Activated naive CD8-positive, alpha-beta T cell treated with anti-CD3 and anti-CD28 coated beads, Interleukin-2, amount 10 ng/mL, durations not matched to agents 7 days and 5 days (primary cell): ENCODE measurements around the gene ELOB. TPM values are rescaled to one million over a fixed set of nuclear protein-coding genes. Genes with fewer than 3 reads are reported as not detected.
A peak's percentile ranks its signal among the peaks of the same experiment; 100 is the strongest.

Source experiments
- ATAC-seq: fragments of 150-1000 bp; cut with Tn5 transposase; one replicate; pipeline ENCODE4 v1.10.0; 2021; ENCODE audit warnings: low read depth, moderate library complexity
- POLR2A ChIA-PET: fragments of 350-600 bp; sonication (Branson Sonifier 250); formaldehyde crosslinking; loops from one replicate; lab custom pipeline; 2021; ENCODE audit warnings: antibody characterized with exemption; lab: Charles Lee
- DNase-seq: peaks from one replicate; pipeline ENCODE4 v3.0.0; 2021
- H3K27ac Mint-ChIP-seq: one replicate; pipeline ENCODE4 v1.8.0; 2022; ENCODE audit warnings: mild to moderate bottlenecking, mixed read lengths
- H3K27me3 Mint-ChIP-seq: one replicate; pipeline ENCODE4 v1.8.0; 2022; ENCODE audit warnings: mild to moderate bottlenecking, moderate library complexity, mixed read lengths
- H3K36me3 Mint-ChIP-seq: one replicate; pipeline ENCODE4 v1.8.0; 2021; ENCODE audit warnings: mild to moderate bottlenecking, mixed read lengths
- H3K4me1 Mint-ChIP-seq: one replicate; pipeline ENCODE4 v1.8.0; 2021; ENCODE audit warnings: mixed read lengths
- H3K4me3 Mint-ChIP-seq: one replicate; pipeline ENCODE4 v1.8.0; 2022; ENCODE audit warnings: mild to moderate bottlenecking, moderate library complexity, mixed read lengths
- H3K9me3 Mint-ChIP-seq: one replicate; pipeline ENCODE4 v1.8.0; 2021; ENCODE audit warnings: mixed read lengths
- total RNA-seq, 2 experiments: library from RNA; stranded (reverse); gene quantifications; one replicate each; pipeline ENCODE4 v1.2.3, GENCODE V29; 2021

ELOB gene
- total RNA-seq, 2 experiments from 2014 or later: 205 to 210 TPM

DNA sequence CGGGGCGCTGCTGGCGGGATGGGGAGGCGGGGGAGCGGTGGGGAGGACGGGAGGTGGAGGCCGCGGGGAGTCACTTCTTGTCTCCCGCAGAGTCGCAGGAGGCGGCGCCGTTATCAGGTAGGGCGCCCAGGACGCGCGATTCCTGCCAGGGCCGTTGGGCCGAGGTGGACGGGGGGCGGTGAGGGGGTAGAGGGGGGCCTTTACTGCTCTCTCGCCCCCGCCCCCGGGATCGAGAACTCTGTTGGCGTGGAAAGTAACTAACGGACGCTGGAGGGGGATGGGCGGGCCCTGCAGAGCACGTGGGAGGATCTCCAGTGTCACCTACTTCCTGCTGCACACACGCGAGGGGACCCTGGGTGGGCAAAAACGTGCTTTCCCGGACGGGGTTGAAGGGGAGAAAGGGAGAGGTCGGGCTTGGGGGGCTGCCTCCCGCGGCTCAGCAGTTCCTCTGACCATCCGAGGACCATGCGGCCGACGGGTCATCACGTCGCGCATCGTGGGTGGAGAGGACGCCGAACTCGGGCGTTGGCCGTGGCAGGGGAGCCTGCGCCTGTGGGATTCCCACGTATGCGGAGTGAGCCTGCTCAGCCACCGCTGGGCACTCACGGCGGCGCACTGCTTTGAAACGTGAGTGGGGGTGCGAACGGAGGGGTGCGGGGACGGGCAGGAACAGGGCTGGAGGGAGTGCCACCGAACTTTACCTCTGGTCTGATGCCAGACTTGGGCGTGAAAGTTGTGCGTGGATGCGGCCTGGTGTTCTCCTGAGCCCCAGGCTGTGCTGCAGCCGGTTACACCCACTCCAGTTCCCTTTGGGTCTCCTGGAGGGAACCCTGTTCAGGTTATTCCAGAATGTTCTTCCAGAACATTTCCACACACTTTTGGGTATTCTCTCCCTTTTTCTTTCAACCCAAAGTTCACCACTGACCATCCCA, 40.5 kb upstream of the ELOB start:
- H3K36me3 Mint-ChIP-seq: no peaks in the 10 kb centered on the region
- POLR2A ChIA-PET: no interaction called here
- peaks cover 3% of the 10 kb centered on the region for H3K27me3 Mint-ChIP-seq
- H3K27ac Mint-ChIP-seq: peak overlapping the region; percentile 64
- H3K9me3 Mint-ChIP-seq: no peaks in the 10 kb centered on the region
- DNase-seq: no peak
- no peaks in the 10 kb centered on the region for H3K4me1 Mint-ChIP-seq
- peak overlapping the region; percentile 22 for H3K4me3 Mint-ChIP-seq
- no peak for ATAC-seq

DNA sequence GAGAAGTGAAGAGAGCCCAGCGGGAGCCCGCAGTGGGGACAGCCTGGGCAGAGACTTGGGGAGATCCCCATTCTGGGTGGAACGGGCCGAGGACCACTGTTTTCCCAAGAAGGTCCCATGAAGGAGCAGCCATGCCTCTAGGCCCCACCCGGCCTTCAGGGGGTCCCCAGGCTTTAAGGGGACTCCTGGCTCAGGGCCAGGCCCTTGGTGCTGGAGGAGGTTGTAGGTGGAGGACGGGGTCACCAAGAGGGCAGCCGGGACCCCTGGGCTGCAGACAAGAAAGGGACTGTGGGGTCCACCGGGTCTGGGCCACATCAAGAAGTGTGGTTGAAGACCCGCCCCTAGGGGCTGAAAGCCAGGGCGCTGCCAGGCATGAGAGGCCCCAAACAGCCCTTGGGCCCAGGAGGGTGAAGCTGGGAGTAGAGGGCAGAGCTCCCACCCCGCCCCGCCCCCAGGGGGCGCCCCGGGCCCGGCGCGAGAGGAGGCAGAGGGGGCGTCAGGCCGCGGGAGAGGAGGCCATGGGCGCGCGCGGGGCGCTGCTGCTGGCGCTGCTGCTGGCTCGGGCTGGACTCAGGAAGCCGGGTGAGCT, 39.8 kb upstream of the ELOB start, which contains the start of gene PRSS21:
Gene PRSS21 (plus strand): TSS at position 487 of the 589 bp plus-strand sequence. CDS start 32 bp downstream, at position 519.
- Mint-ChIP-seq H3K27me3 (peaks cover 3% of the 10 kb centered on the region), H3K27ac (peak within 1 kb of the TSS; percentile 64), H3K4me3 (peak within 1 kb of the TSS; percentile 22), H3K9me3 (no peaks in the 10 kb centered on the region), H3K4me1 (no peaks in the 10 kb centered on the region), H3K36me3 (no peaks in the 10 kb centered on the region)
- POLR2A ChIA-PET: interaction anchor here (1.3 kb wide), 1 partner anchor 39 kb away, joined by 3 read pairs; no protein-coding TSS in a partner anchor
- ATAC-seq (peak; percentile 69), DNase-seq (peak; percentile 61)

DNA sequence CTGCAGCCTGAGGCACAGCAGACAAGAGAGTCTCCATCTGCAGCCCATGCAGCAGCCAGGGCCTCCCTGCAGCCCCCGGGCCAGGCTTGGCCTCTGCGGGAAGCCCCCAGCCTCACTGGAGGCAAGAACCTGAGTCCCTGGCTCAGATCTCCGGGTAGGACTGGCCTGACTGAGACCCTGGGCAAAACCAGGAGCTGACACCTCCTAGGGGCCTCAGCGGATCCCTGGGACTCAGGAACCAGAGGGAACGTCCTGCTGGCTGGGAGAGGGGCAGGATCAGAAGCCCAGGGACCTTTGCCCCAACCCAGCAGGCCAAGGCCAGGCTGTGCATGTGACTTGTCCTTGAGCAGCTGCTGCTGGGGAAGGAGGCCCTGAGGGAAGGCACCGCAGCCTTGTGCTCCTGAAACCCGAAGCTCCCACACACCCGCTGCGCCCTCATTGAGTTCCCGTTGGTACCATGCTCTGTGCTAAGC, 38.3 kb upstream of the ELOB start:
- no peak for ATAC-seq
- no peak overlapping the region for H3K27ac Mint-ChIP-seq
- no peak overlapping the region for H3K4me3 Mint-ChIP-seq
- H3K36me3 Mint-ChIP-seq: no peaks in the 10 kb centered on the region
- POLR2A ChIA-PET: interaction anchor here (1.3 kb wide), 1 partner anchor 37 kb away, joined by 3 read pairs; no protein-coding TSS in a partner anchor
- H3K4me1 Mint-ChIP-seq: no peaks in the 10 kb centered on the region
- peak; percentile 17 for DNase-seq
- H3K9me3 Mint-ChIP-seq: no peaks in the 10 kb centered on the region
- peaks cover 7% of the 10 kb centered on the region for H3K27me3 Mint-ChIP-seq

DNA sequence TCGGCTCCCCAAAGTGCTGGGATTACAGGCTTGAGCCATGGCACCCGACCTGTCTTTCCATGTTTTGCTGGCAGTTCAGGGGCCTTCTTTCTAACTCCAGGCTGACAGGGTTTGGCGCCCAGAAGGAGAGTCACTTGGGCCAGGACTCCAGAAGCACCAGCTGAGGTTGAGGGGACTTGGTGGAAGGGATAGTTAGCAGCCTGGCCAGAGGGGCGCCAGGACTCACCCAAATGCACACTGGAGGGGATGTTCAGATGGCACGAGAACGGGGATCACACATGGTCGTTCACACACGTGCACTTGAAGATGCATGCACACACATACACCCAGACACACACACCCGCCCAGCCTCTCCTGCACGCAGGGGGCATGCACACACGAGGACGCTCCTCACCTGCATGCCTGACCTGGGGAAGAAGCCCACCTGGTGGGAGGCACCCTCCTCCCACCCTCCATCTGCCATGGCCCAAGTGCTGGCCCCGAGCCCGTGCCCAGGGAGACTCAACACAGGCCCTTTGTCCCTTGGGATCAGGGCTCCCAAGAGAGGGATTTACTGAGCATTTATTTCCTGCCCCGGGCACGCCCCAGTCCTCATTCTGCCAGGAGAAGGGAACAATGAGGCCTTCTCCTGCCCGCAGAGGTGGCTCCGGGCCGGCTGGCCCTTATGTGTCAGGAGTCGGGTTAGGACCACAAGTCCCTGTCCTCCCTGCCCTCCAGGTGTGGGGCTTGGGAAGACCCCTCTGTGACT, 37.6 kb upstream of the ELOB start:
- no peak overlapping the region for H3K4me3 Mint-ChIP-seq

DNA sequence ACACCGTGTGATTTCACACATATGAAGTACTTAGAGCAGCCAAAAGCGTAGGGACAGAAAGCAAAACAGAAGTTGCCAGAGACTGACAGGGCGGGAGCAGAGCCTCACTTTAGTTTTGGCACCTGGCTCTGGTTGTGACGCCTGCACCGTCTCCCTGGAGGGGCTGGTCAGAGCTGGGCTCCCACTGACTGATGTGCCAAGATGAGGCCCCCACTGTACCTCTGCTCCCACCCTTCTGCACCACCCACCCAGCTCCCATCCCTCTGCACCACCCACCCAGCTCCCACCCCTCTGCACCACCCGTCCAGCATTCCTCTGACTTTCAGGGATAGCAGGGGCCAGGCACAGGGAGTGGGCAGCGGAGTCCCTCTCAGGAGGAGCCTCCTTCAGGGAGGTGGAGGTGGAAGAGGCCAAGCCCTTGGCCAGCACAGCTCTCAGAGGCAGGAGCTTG, 36.7 kb upstream of the ELOB start:
- Mint-ChIP-seq H3K9me3 (no peaks in the 10 kb centered on the region), H3K36me3 (no peaks in the 10 kb centered on the region), H3K4me3 (no peak overlapping the region), H3K27me3 (peaks cover 19% of the 10 kb centered on the region), H3K4me1 (no peaks in the 10 kb centered on the region), H3K27ac (no peak overlapping the region)
- peak; percentile 17 for DNase-seq
- POLR2A ChIA-PET: no interaction called here
- no peak for ATAC-seq

More for the DNA sequence above, 37.6 kb upstream of the ELOB start:
- Mint-ChIP-seq H3K4me1 (no peaks in the 10 kb centered on the region), H3K9me3 (no peaks in the 10 kb centered on the region), H3K27ac (no peak overlapping the region), H3K36me3 (no peaks in the 10 kb centered on the region), H3K27me3 (peaks cover 13% of the 10 kb centered on the region)
- DNase-seq (peak; percentile 22), ATAC-seq (no peak)
- POLR2A ChIA-PET: no interaction called here

DNA sequence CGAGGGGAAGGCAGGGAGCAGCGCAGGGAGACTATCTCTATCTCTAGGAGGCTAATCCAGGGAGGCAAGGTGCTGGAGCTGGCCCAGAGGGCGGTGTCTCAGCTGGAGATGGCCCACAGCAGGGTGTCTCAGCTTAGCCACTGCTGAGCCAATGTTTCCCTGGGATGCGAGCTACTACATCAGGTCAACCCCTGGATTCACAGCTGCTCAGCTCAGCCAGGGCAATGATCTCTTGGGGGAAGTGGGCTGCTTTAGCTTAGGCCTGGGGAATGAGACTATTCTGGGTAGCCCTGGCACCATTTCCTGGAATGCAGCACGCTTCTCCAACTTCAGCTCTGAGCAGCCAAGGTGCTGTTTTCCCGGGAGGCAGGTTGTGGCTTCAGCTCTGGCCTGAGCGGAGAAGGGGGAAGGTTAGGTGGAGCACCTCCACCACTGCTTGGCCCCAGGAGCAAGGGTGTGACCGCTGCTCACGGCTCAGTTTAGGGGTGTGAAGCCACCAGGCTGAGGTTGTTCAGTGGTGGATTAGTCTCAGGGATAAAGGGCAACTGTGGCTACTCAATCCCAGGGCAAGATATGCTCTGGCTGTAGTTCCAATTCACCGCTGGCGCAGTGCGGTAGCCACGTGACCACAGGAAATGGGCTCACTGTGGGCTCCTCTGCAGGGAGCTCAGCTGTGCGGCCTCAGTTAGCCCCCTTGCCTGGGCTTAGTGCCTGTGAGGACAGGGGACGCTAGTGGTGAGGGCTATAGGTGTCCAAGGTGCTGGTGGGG, 34.8 kb upstream of the ELOB start:
- H3K36me3 Mint-ChIP-seq: no peaks in the 10 kb centered on the region
- peak; percentile 26 for DNase-seq
- peaks cover 22% of the 10 kb centered on the region for H3K27me3 Mint-ChIP-seq
- no peak for ATAC-seq
- POLR2A ChIA-PET: no interaction called here
- H3K4me1 Mint-ChIP-seq: peaks cover 2% of the 10 kb centered on the region
- no peaks in the 10 kb centered on the region for H3K9me3 Mint-ChIP-seq
- H3K27ac Mint-ChIP-seq: no peak overlapping the region
- H3K4me3 Mint-ChIP-seq: no peak overlapping the region

DNA sequence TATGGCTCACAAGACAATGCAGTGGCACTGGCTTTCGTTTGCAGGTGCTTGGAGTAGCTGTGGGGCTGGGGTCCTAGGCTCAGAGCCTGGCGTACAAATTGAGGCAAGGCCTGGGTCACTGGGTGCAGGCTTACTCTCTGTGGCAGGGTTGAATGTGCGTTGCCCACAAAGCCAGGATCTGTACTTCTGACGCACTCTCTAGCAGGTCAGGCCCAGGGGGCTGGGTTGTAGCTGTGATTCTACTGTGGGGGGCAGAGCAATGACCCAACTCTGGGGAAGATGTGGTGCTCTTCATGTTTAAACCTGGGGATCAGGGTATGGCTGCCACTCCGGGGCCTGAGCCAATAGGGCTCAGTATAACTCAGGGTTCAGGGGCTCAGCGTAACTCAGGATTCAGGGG, 33.6 kb upstream of the ELOB start:
- no peak overlapping the region for H3K27ac Mint-ChIP-seq
- POLR2A ChIA-PET: interaction anchor here (1.1 kb wide), 1 partner anchor 43 kb away, joined by 5 read pairs; no protein-coding TSS in a partner anchor
- H3K4me3 Mint-ChIP-seq: no peak overlapping the region
- DNase-seq: peak; percentile 4
- peaks cover 19% of the 10 kb centered on the region for H3K27me3 Mint-ChIP-seq
- peaks cover 2% of the 10 kb centered on the region for H3K4me1 Mint-ChIP-seq
- no peak for ATAC-seq
- H3K9me3 Mint-ChIP-seq: no peaks in the 10 kb centered on the region
- H3K36me3 Mint-ChIP-seq: no peaks in the 10 kb centered on the region

DNA sequence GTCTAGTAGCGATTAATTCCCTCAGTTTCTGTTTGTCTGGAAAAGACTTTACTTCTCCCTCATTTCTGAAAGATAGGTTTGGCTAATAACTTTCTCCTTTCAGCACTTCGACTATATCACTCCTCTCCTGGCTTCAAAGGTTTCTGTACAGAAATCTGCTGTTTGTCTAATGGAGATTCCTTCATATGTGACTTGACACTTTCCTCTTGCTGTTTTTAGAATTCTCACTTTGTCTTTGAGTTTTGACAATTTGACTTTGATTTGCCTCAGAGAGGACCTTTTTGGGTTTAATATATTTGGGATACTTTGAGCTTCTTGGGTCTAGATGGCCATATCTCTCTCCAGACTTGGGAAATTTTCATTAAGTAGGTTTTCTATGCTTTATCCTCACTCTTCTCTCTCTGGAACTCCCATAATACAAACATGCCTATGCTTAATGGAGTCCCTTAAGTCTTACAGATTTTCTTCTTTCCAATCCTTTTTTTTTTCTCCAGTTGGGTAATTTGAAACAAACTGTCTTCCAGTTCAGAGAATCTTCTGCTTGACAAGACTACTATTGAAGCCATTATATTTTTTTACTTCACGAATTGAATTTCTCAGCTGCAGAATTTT, 32.2 kb upstream of the ELOB start:
- peaks cover 5% of the 10 kb centered on the region for H3K9me3 Mint-ChIP-seq
- no peak overlapping the region for H3K27ac Mint-ChIP-seq

DNA sequence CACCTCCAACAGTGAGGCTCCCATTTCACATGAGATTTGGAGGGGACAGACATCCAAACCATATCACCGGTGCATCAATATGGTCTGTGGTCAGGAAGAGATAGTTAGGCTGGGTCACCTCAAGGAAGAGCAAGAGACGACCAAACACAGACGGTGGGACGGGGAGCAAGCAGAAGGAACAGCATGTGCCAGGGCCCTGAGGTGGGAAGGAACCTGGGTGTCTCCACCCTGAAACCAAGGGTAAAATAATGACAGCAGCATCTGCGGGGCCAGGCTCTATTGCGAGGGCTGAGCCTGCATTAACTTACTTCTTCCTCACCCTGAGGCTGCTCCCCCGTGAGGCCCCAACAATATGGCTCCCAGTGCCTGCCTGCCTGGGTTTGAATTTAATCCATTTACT, 31.1 kb upstream of the ELOB start:
- peaks cover 2% of the 10 kb centered on the region for H3K4me1 Mint-ChIP-seq
- DNase-seq (no peak), ATAC-seq (no peak)
- H3K27ac Mint-ChIP-seq: no peak overlapping the region
- POLR2A ChIA-PET: no interaction called here
- H3K27me3 Mint-ChIP-seq: peaks cover 25% of the 10 kb centered on the region
- H3K36me3 Mint-ChIP-seq: no peaks in the 10 kb centered on the region
- peaks cover 7% of the 10 kb centered on the region for H3K9me3 Mint-ChIP-seq
- no peak overlapping the region for H3K4me3 Mint-ChIP-seq

More for the DNA sequence above, 32.2 kb upstream of the ELOB start:
- DNase-seq (no peak), ATAC-seq (no peak)
- H3K27me3 Mint-ChIP-seq: peaks cover 19% of the 10 kb centered on the region
- POLR2A ChIA-PET: no interaction called here
- H3K4me3 Mint-ChIP-seq: no peak overlapping the region
- H3K36me3 Mint-ChIP-seq: no peaks in the 10 kb centered on the region
- peaks cover 2% of the 10 kb centered on the region for H3K4me1 Mint-ChIP-seq

DNA sequence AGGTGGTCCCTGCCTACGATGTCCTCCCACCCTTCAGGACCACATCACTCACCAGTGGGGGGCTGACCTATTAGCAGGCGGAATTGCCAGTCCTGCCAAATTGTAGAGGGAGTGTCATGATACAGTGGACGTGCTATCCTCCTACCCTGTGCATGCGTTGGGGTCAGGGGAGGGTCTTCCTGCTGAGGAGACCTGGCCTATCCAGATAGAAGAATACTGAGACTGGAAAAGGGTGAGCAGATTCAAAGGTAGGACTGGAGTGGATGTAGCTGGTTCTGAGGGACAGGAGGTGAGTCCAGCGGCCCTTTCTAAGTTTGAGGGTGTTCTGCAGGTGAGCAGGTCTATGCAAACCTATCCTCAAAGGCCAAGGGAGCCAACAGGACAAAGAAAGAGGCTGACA, 29.2 kb upstream of the ELOB start:
- no peak overlapping the region for H3K4me3 Mint-ChIP-seq
- ATAC-seq (no peak), DNase-seq (no peak)
- H3K4me1 Mint-ChIP-seq: peaks cover 2% of the 10 kb centered on the region
- H3K9me3 Mint-ChIP-seq: peaks cover 7% of the 10 kb centered on the region
- POLR2A ChIA-PET: no interaction called here
- H3K27ac Mint-ChIP-seq: no peak overlapping the region
- H3K36me3 Mint-ChIP-seq: no peaks in the 10 kb centered on the region
- peaks cover 25% of the 10 kb centered on the region for H3K27me3 Mint-ChIP-seq

DNA sequence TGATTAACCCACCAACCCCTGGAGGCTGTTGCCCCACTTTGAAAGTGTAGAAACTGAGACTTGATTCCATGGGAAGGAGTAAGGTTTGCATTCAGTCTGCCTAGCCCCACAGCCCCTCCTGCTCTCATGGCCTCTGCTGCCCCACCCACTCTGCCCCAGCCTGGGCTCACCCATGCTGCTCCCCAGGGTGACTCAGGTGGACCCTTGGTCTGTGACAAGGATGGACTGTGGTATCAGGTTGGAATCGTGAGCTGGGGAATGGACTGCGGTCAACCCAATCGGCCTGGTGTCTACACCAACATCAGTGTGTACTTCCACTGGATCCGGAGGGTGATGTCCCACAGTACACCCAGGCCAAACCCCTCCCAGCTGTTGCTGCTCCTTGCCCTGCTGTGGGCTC, 27.6 kb upstream of the ELOB start:
- POLR2A ChIA-PET: no interaction called here

DNA sequence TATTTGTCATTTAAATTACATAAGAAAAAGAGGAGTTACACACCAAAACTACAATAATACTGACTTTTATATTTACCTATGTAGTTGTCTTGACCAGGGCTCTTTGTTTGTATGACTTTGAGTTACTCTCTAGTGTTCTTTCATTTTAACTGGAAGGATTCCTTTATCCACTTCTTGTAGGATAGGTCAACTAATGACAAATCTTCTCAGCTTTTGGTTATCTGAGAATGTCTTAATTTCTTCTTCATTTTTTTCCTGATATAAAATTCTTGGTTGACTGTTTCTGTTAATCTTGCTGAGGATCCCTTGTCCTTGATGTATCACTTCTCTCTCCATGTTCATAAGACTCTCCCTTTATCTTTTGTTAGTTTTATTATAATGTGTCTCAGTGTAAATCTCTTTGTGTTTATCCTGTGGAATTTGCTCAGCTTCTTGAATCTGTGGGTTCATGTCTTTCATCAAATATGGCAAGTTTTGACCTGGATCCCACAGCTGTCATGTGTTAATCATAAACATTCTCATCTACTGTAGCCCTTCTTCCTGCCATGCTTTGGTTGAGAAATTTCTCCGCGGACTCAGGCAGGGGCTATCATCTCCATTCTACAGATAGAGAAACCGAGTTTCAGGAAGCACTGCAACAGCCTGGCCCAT, 26.6 kb upstream of the ELOB start:
- no peak overlapping the region for H3K27ac Mint-ChIP-seq
- POLR2A ChIA-PET: no interaction called here
- H3K4me3 Mint-ChIP-seq: no peak overlapping the region
- H3K4me1 Mint-ChIP-seq: peaks cover 2% of the 10 kb centered on the region
- H3K27me3 Mint-ChIP-seq: peaks cover 11% of the 10 kb centered on the region
- no peaks in the 10 kb centered on the region for H3K36me3 Mint-ChIP-seq
- ATAC-seq (no peak), DNase-seq (no peak)
- peaks cover 7% of the 10 kb centered on the region for H3K9me3 Mint-ChIP-seq

More for the DNA sequence above, 27.6 kb upstream of the ELOB start:
- no peak for ATAC-seq
- Mint-ChIP-seq H3K27ac (no peak overlapping the region), H3K4me1 (peaks cover 2% of the 10 kb centered on the region), H3K27me3 (peaks cover 17% of the 10 kb centered on the region), H3K36me3 (no peaks in the 10 kb centered on the region), H3K9me3 (peaks cover 7% of the 10 kb centered on the region), H3K4me3 (no peak overlapping the region)
- DNase-seq: no peak
